ENCODE results near the gene ATP23. TPM values are rescaled to one million over a fixed set of nuclear protein-coding genes. Genes with fewer than 3 reads are reported as not detected.

ATP23 gene
- total RNA-seq, 1 donor from 2014 or later: 7.4 TPM

DNA sequence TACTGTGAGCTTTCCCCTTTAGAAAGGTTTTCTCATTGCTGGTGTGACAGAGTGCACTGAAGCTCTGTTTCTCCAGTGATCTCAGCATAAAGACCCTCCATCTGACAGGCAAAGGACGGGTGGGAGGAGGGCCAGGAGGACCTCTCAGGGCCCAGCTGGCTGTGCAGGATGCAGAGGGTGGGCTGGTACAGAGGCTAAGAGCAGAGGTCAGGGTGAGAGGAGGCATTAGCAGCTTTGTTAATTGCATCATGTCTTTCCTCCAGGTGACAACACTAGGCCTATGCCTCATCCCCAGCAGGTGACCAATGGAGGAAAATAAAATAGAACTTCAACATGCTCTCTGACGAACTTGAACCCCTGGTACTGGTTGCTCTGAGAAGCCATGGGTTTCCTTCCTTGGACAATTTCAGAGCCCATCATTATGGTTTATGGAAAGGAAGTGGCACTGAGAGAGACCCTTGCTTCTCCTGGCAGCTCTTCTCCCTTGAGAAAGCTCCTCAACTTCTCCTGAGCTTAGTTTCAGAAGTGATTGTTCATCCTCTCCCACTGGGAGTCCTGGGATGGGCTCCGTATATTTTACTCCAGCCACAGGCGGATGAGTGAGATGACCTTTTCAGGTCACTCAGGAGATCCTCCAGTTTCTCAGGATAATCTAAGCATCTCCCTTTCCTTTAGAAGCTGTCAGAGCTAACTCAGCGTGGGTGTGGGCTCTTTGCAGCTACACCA is 45.8 kb upstream of the ATP23 start:
- no peak for TF ChIP-seq CTCF (IDR thresholded peaks at IDR 0.05; ENCODE audit: borderline replicate concordance)
- intact Hi-C loops (cut with micrococcal nuclease): loop anchor here (5.0 kb wide), 1 partner anchor 63 kb away; no protein-coding TSS in a partner anchor
- no peaks in the 10 kb centered on the region for H3K9me3 ChIP-seq (replicated peaks)

DNA sequence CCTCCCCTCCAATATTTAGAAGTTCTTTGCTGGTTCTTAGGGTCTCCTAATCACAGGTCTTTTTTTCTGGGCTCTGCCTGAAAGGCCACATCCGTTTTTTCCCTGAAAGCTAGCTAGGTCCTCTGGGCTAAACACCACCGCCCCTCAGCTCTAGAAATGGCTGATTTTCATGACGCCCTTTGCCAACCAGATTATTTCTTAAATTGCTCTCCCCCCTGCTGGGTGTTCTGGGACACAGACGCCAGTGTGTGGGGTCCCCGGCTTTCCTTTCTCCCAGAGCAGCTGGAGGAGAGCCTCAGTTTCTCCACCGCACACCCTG is 45.3 kb upstream of the ATP23 start:
- H3K9me3 ChIP-seq (replicated peaks): no peaks in the 10 kb centered on the region
- no peaks in the 10 kb centered on the region for H3K27me3 ChIP-seq (ENCODE audit: low read depth)
- no peak for TF ChIP-seq CTCF (IDR thresholded peaks at IDR 0.05; ENCODE audit: borderline replicate concordance)
- no peak for DNase-seq
- peaks cover 82% of the 10 kb centered on the region for H3K4me1 ChIP-seq
- intact Hi-C loops (cut with micrococcal nuclease): loop anchor here (5.0 kb wide), 1 partner anchor 64 kb away; no protein-coding TSS in a partner anchor
- H3K36me3 ChIP-seq: no peaks in the 10 kb centered on the region
- peak overlapping the region; percentile 72 for H3K4me3 ChIP-seq
- peak overlapping the region; percentile 98 for H3K27ac ChIP-seq (replicated peaks)

More for the DNA sequence above, 45.8 kb upstream of the ATP23 start:
- no peak for DNase-seq
- peaks cover 87% of the 10 kb centered on the region for H3K4me1 ChIP-seq
- H3K27me3 ChIP-seq (ENCODE audit: low read depth): no peaks in the 10 kb centered on the region
- H3K27ac ChIP-seq (replicated peaks): peak overlapping the region; percentile 98
- peak overlapping the region; percentile 72 for H3K4me3 ChIP-seq
- no peaks in the 10 kb centered on the region for H3K36me3 ChIP-seq

DNA sequence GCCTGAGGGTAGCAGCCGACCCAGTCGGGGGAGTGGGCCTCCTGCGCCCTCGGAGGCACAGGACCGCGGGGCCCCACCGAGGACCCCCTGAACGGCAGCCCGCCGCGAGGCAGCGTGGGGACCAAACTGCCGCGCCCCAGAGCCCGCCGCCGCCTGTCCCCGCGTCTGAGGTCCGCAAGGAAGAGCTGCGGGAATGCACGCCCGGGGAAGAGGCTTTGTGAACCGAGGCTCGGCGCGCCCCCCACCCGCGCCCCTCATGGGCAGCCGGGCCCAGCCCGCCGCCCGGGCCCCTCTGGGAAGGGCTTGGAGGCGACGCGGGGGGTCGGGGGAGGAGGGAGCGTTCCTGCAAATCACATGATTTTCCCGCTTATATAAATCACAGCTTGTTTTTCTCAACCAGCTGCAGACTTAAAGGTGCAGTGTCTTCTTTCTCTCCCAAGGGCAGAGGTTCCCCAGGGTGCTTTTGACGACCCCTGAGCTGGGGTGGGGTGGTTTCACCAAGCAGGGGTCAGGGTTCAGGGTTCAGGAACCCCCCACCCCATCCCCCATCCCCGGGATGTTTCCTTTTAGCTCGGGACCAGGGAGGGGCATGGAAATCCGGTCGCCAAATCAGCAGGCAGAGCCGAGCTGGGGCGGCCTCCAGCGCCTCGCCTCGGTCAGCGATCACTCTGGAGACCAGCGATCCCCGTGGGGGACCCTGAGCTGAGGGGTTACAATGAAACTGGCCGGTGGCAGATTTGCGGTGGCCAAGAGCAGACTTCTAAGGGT is 44.7 kb upstream of the ATP23 start:
- peak overlapping the region; percentile 98 for H3K27ac ChIP-seq (replicated peaks)
- H3K9me3 ChIP-seq (replicated peaks): no peaks in the 10 kb centered on the region
- intact Hi-C loops (cut with micrococcal nuclease): loop anchor here (5.0 kb wide), 1 partner anchor 64 kb away; no protein-coding TSS in a partner anchor
- H3K27me3 ChIP-seq (ENCODE audit: low read depth): no peaks in the 10 kb centered on the region
- H3K4me1 ChIP-seq: peaks cover 76% of the 10 kb centered on the region
- H3K4me3 ChIP-seq: peak overlapping the region; percentile 72
- peak; percentile 66 for TF ChIP-seq CTCF (IDR thresholded peaks at IDR 0.05; ENCODE audit: borderline replicate concordance)
- H3K36me3 ChIP-seq: no peaks in the 10 kb centered on the region
- peak; percentile 84 for DNase-seq

DNA sequence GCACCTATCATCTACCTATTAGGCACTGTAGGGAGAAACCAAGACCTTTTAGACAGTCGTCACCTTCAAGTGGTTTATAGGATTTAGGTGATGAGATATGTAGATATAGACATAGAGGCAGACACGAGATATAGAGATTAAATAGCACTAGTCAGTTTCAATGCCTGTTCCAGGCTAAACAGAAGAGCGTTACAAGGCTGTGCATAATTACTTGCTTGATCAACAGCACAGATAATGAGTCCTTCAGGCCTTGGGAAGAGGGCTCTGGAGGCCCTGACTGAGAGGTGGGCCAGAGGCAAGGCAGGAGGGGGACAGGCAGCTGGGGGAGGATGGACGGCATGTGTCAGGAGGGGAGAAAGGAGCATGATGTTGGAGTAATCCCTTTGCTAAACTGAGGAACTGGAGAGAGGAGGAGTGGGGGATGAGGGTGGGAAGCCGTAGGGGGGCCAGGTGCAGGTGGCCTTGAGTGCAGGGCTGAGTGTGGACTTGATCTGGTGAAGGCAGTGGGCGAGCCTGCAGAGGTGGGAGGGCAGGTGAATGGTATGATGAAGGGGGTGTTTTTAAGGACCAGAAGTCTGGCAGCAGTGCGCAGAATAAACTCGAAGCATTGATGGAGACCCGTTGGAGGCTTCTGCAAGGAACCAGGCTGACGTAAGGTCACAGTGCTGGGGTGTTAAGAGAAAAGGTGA is 43.9 kb upstream of the ATP23 start:
- peaks cover 68% of the 10 kb centered on the region for H3K4me1 ChIP-seq
- no peaks in the 10 kb centered on the region for H3K36me3 ChIP-seq
- intact Hi-C loops (cut with micrococcal nuclease): loop anchor here (5.0 kb wide), 1 partner anchor 65 kb away; no protein-coding TSS in a partner anchor
- no peaks in the 10 kb centered on the region for H3K27me3 ChIP-seq (ENCODE audit: low read depth)
- H3K27ac ChIP-seq (replicated peaks): peak overlapping the region; percentile 98
- DNase-seq: no peak
- TF ChIP-seq CTCF (IDR thresholded peaks at IDR 0.05; ENCODE audit: borderline replicate concordance): no peak
- H3K9me3 ChIP-seq (replicated peaks): no peaks in the 10 kb centered on the region
- H3K4me3 ChIP-seq: peak overlapping the region; percentile 72

GRCh38 chr12:57898308-57898970 is 42.9 kb upstream of the ATP23 start:
- Histone ChIP-seq H3K27me3 (ENCODE audit: low read depth) (no peaks in the 10 kb centered on the region), H3K4me1 (peaks cover 58% of the 10 kb centered on the region), H3K4me3 (no peak overlapping the region), H3K9me3 (replicated peaks) (no peaks in the 10 kb centered on the region), H3K27ac (replicated peaks) (peak overlapping the region; percentile 98), H3K36me3 (no peaks in the 10 kb centered on the region)
- intact Hi-C loops (cut with micrococcal nuclease): loop anchor here (5.0 kb wide), 1 partner anchor 66 kb away; no protein-coding TSS in a partner anchor
- no peak for DNase-seq
- TF ChIP-seq CTCF (IDR thresholded peaks at IDR 0.05; ENCODE audit: borderline replicate concordance): no peak

Data from left ventricle myocardium inferior (tissue), 1 donor.